ENCODE results near the gene DRAM2.
"Not testable (repeated sequence)": the region's sequence is repeated elsewhere in the genome, so short reads cannot be mapped to it uniquely, and the experiment has no call there.

The DRAM2 gene

DNA sequence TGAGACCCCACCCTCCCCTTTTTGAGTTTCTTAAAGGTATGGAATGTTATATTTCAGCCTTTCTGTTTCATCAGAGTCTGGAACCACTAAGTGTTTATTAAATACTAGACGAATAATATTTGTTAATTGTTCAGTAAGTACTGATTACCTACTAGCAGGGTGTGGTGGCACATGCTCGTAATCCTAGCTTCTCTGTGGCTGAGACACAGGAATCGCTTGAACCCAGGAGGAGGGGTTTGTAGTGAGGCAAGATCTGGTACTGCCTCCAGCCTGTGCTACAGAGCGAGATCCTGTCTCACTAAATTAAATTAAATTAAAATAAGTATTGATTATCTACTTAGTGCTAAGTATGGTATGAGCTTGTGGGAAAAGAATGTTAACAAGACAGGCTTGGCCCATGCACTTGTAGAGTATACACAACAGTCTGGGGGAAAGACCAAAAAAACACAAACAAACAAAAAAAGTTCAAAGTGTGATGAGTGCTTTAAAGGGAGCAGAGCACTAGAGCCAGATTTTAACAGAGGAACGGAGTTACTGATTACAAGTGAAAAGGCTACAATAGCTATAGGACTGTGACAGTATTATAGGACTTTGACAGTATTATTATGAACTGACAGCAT, 2.6 kb upstream of the DRAM2 start:
- DNase-seq (ENCODE audit: low read depth): no peak

DNA sequence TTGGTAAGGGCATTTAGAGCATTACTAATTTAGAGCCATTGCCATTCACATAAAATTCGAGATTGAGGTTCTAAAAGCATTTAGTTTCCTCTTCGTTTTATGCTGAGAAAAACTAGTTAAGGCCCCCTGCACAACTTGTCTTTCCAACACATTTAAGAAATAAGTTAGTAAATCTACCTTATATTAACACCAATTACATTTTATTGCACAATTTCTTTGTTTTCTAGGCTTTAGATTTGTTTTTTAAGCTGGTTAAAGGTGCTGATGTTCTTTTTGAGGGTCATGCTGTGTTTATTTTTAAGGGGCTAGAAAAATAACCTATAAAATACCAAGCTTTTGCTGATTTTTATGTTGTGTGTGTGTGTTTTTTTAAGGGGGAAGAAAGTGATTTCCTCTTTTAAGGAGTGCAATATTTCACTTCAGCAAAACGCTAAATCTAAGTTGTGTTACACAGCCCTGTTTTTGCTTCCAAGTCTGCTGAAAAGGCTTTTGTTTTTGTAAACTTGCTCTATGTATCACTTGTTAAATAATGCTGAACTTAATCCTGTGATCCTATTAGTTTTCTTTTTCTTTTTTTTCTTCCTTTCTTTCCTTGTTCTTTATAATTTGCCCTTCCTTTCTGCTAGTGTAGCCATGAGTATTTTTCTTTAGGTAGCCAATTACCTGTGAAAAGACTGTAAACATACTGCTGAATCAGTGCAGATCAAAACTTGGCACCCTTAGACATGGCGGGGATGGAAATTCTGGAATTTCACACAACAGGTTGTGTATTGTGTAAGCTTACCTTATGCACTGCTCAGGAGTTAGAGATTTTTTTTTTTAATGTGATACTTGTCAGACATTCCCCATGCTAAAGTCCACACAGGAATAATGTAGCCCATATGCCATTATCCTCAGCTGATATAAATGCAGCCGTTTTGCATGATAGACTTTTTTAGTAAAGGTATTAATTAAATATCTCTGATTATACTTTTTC, 1.6 kb upstream of the DRAM2 start:
- DNase-seq (ENCODE audit: low read depth): no peak

DNA sequence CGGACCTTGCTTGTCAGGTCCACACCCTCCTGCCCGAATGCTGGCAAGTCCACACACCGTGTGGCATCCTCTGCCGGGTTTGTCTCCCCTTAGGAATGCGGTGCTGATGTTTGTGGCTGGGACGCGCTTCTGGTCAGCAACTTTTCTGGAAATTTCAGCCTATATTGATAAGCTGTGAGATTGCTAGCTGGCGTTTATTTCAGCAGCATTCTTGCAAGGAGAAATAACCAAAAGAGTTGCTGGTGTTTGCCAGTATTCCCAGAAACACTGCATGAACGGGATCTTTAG, 731 bp upstream of the DRAM2 start:
- no peak for DNase-seq (ENCODE audit: low read depth)

DNA sequence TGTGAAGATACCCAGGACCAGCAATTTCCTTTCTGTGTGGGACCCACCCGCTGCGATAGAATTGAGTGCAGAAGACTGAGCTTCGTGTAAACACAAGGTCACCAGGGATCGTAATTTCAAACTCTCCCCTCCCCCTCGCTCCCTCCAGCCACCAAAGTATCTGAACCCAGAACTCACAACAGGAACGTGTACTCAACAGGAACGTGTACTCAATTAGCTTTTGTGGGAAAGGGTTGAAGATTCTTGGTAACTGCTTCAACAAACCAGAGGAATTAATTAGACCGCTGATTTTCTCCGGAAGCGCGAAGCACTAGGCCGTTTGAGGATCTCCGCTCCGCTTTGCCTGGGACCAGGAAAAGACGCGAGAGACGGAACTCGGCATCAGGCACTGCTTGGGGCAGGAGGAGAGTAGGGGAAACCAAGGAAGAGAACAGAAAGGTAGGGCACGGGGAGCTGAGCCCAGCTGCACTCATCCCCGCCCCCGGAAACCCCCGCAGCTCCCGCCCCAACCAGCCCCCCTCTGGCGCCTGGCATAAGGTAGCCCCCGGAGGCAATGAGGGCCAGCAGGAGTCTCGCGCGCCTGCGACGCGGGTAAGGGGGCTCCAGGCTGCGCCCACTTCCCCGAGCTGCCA, 453 bp downstream of the DRAM2 start:
- peak; percentile 31 for DNase-seq (ENCODE audit: low read depth)

DNA sequence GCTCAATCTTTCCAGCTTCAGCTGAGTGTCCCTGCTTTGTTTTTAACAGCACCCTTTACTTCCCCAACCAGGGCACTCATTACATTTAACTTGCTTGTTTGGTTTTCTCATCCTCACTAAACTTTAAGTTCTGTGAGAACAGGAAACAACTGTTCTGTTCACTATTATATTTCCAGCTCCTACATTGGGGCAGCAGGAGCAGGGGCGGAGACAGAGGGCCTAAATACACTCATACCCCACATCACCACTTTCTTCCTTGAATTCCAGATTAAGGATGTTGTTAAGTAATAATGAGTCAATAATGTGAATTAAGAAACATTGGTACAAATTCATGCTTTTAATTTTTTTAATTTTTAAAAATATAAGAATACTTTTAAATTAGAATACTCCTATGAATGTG, 6.0 kb downstream of the DRAM2 start:
- DNase-seq (ENCODE audit: low read depth): no peak

DNA sequence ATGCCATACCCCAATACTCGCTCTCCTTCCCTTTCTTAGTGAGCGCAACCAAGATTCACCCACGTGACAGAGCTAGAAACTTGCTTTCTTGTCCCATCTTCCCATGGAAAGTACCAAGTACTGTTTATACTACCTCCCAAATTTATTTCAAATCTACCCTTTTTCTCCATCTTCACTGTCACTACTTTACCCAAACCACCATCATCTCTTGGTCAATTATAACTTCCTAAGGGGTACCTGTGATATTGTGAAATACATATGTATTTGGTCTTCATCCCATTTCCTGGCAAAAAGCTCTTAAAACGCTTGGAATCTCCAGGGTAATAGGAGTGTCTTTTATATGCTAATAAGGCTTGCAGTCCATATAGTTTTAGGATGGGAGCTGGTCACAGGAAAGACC, 8.2 kb downstream of the DRAM2 start:
- no peak for DNase-seq (ENCODE audit: low read depth)

DNA sequence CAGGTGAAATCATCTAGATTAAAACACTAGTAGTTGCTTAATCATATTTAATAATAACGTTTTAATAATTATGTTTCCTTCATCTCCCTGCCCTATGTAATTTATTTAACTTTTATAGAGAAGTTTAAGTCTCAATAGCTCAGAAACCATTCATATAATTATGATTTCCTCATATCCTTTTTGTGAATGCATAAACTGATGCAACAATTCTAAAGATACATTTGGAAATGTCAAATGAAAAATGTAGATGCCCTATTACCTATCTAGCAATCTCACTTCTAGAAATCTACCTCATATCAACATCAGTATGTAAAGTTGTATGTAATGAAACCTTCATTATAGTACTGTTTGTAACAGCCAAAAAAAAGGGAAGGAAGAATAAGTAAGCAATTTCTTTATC, 10.5 kb downstream of the DRAM2 start:
- no peak for DNase-seq (ENCODE audit: low read depth)

DNA sequence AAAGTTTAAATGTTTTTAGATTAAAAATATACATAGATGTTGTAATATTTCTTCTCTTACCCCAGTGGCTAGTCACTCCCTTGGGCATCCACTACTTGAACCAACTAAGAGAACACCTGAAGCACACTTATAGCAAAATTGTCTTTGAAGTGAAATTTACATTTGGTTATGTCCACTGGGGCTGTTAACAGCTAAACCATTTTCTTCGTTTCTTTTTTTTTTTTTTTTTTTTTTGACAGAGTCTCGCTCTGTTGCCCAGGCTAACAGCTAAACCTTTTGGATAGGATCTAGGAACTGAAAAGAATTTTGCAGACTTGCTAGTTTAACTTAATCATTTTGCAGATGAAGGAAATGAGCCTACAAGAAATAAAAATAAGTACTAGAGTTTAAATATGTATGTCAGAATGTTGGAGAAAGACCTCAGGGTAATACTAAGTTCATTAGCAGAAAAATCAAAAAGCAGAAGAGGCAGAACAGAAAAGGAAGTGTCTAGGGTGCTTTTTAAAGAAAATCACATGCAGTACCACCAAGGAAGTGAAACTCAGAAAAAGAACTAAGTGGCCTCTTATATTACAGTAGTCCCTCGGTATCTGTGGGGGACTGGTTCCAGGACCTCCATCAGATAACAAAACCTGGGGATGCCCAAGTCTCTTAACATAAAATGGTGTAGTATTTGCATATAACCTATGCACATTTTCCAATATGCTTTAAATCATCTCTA, 11.8 kb downstream of the DRAM2 start:
- no peak for DNase-seq (ENCODE audit: low read depth)

DNA sequence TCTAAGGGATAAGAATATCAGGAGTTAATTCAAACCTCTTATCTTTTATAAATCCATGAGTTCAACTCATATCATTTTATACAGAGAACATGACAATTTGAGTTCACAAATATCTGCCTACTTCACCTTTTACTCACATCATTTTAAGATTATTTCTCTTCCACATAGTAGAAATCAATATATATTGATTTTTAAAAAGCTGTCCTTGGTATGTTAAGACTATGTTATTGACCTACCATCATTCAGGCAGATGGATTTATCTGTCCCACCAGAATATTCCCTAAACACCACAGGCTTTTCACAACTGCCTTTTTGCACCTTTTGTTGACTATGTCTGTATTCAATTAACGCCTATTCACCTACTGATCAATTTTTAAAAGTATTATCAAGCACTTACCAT, 13.5 kb downstream of the DRAM2 start:
- no peak for DNase-seq (ENCODE audit: low read depth)

DNA sequence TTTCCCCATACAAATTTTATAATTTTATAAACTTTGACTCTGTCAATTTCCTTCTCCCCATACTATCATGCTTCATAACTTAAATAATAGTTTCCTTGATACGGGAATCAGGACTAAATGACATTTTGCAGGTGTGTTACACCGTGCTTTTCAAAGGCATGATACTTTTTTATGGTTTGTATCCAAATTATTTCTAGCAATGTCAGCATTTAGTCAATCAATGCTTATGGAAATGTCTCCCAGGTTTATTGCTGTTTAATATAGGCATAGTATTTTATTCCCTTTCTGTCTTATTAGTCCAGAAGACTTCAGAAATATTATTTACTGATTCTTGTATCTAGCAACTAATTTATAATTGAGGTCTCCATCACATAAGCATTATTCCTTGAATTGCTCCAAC, 23.4 kb downstream of the DRAM2 start:
- DNase-seq (ENCODE audit: low read depth): no peak

DNA sequence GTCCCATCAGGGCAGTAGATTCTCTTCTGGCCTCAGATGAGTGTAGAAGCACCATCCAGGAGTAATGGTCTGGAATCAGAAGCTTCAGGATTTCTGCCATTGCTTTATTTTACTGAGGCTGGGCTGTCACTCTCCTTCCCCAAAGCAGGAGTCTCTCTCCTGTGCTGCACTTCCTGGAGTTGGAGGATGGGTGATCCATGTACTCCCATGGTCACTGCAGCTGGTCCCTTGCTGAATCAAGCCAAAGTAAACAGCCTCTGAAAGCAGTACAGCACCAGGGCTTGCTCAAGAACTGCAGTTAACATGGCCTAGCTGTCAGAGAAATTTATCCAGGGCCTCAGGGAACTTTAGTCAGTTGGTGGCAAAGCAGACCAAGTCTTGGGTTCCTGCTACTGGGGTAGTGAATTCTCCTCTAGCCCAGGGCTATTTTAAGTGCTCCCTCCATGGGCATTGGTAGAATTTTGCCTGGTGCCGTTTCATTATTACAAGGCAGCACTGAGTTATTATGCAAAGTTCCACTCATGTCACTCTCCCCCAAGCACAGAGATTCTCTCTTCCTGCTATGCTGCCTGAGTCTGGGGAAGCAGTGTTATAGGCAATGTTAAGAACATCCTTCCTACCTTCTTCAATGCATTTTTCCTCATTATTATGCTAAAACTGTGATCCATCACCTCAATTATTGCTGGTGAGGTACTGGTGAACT, 29.5 kb downstream of the DRAM2 start:
- DNase-seq (ENCODE audit: low read depth): no peak

DNA sequence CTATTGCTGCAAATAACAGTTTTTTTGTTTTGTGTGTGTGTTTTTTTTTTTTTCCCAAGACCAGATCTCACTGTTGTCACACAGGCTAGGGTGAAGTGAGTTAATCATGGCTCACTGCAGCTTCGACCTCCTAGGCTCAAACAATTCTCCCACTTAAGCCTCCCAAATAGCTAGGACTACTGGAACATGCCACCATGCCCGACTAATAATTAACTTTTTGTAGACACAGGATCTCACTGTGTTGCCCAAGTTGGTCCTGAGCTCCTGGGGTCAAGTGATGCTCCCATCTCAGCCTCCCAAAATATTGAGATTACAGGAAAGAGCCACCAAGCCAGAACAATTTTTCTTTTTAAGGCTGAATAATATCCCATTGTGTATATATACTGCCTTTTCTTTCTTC, 34.9 kb downstream of the DRAM2 start:
- DNase-seq (ENCODE audit: low read depth): no peak

DNA sequence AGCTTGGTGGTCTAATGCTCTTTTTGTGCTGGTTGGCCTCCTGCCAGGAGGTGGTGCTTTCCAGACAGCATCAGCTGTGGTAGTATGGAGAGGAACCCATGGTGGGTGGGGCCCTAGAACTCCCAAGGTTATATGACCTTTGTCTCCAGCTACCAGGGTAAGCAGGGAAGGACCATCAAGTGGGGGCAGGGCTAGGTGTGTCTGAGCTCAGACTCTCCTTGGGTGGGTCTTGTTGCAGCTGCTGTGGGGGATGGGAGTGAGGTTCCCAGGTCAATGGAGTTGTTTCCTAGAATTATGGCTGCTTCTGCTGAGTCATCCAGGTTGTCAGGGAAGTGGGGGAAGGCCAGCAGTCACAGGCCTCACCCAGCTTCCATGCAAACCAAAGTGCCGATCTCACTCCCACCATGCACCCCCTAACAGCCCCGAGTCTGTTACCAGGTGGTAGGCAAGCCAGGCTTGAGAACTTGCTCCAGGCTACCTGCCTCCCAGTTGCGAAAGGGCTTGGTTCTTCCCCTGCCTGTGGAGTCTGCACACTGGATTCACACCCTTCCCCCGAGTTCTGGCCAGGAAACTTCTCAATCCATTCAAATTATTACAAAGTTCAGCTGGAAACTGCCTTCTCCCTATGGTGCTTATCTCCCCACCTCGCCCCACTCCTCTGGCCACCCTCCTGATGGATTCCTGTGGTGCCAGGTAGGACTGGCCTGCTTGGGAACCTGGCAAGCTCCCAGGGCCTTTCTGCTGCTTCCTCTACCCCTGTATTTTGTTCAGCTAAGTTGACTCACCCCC, 37.8 kb downstream of the DRAM2 start:
- no peak for DNase-seq (ENCODE audit: low read depth)

DNA sequence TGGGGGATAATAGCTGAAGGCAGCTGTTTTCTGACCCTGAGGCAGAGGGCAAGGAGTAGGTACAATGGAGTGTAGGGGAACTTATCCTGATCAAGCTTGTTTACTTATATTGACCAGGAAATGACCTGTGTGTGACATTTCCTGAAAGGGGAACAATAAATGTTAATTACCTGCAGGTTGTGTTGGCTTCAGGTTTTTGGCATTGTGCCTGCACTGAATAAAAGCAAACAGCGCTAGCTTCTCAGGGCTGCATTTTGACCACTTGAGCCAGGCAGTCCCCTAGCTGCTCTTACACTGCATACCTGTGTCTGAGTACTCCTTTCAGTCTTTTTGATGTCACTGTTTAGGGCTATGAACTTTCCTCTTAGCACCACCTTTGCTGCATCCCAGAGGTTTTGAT, 40.6 kb downstream of the DRAM2 start:
- no peak for DNase-seq (ENCODE audit: low read depth)

DNA sequence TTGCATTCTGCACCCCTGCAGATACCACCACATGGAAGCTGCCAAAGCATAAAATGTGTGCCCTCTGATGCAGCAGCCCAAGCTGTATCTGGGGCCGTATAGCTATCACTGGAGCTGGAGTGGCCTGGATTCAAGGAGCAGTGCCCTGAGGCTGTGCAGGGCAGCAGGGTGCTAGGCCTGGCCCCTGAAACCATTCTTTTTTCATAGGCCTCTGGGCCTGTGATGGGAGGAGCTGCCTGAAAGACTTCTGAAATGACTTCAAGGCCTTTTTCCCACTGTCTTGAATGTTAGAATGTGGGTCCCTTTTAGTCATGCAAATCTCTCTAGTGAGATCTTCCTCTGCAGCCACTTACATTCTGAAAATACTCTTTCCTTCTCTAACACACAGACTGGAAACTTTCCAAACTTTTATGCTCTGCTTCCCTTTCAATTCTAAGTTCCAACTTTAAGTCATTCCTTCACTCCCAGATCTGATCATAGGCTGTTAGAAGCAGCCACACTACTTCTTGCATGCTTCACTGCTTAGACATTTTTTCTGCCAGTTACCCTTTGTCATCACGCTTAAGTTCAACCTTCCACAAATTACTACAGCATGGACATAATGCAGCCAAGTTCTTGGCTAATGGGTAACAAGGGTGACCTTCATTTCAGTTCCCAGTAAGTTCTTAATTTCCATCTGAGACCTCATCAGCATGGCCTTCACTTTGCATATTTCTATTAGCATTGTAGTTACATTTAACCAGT, 42.4 kb downstream of the DRAM2 start:
- no peak for DNase-seq (ENCODE audit: low read depth)

DNA sequence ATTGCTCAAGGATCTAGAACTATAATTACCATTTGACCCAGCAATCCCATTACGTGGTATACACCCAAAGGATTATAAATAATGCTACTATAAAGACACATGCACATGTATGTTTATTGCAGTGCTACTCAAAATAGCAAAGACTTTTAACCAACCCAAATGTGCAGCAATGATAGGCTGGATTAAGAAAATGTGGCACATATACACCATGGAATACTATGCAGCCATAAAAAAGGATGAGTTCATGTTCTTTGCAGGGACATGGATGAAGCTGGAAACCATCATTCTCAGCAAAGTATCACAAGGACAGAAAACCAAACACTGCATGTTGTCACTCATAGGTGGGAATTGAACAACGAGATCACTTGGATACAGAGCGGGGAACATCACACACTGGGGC, 44.5 kb downstream of the DRAM2 start:
- DNase-seq (ENCODE audit: low read depth): not testable (repeated sequence)

DNA sequence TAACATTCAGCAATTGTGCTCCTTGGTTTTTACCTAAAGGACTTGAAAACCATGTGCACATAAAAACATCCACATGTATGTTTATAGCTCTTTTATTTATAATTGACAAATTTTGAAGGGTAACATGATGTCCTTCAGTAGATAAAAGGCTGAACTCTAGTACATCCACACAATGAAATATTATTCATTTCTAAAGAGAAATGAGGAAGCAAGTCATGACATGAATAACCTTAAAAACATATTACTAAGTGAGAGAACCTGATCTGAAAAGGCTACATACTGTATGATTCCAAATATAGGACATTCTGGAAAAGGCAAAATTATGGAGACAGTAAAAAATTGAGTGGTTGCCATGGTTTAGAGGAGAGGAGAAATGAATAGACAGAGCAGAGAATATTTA, 50.3 kb downstream of the DRAM2 start:
- DNase-seq (ENCODE audit: low read depth): no peak

DNA sequence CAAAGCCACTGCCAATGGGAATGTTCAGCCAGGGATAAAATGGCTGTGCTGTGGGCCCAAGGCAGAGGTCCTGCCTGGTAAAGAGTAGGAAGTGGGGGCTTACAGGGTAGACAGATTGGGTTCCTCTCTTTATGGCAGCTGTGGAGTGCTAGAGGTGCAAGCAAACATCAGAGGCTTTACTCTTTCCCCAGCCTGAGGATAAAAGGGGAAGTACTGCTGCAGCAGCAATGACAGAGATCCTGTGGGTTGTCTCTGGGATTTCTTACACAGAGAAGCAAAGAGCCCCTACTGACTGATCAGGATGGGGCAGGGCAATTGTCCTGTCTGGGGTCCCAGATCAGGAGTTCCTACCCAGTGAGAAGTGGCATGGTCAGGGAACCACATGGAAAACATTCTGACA, 54.2 kb downstream of the DRAM2 start:
- no peak for DNase-seq (ENCODE audit: low read depth)

DNA sequence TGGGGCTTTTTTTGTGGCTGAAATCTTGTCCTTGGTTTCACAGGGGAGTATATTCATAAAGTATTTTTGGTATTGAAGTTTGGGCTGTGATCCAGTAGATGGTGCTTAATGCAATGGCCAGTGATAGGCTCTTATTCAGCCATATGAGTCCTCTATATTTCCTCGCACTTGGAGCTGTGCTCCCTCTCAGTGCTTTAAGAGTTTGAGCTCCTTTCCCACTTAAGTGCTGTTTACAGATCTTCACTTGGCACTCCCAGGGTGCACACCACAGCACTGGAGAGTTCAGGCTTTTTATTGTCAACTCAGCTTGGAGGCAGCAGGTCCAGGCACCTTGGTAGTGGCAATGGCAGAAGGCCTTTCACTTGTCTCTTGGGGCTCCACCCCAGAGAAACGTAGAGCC, 54.9 kb downstream of the DRAM2 start:
- DNase-seq (ENCODE audit: low read depth): no peak

DNA sequence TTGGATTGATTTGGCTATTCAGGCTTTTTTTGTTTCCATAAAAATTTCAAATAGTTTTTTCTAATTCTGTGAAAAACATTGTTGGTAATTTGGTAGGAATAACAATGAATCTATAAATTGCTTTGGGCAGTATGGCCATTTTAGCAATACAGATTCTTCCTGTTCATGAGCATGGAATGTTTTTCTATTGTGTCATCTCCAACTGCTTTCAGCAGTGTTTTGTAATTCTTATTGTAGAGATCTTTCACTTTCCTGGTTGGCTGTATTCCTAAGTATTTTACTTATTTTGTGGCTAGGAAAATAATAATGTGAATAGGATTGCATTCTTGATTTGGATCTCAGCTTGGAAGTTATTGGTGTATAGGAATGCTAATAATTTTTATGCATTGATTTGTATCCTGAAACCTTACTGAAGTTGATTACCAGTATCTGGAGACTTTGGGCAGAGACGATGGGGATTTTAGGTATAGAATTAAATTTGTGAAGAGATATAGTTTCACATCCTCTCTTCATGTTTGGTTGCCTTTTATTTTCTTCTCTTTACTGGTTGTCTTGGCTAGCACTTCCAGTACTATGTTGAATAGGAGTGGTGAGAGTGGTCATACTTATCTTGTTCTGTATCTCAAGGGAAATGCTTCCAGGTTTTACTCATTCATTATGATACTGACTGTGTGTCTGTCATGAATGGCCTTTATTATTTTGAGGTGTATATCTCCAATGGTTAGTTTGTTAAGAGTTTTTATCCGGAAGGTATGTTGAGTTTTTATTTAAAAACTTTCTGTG, 57.3 kb downstream of the DRAM2 start:
- DNase-seq (ENCODE audit: low read depth): no peak

Measured in CMK (cell line).